GM12873 (cell line): ENCODE data around the gene AQP6.

Experiments used
- CTCF ChIP-seq: IDR thresholded peaks from 2 replicates; pipeline ENCODE4 v1.5.1; 2012; ENCODE audit warnings: low read depth, mild to moderate bottlenecking, moderate library complexity, low read length, control low read depth; ENCODE audit not compliant: insufficient read depth; ENCODE audit errors: missing control alignments

Gene AQP6

GRCh38 chr12:49929581-49929980 lies 43.2 kb upstream of the AQP6 start:
- TF ChIP-seq CTCF = no peak

- TF ChIP-seq CTCF = no peak
Measured at GRCh38 chr12:49930515-49931288, 42.0 kb upstream of the AQP6 start.

GRCh38 chr12:49932023-49932422 lies 40.7 kb upstream of the AQP6 start:
- no peak for TF ChIP-seq CTCF

GRCh38 chr12:49932533-49933130 lies 40.1 kb upstream of the AQP6 start:
- TF ChIP-seq CTCF = no peak

- TF ChIP-seq CTCF = no peak
Measured at GRCh38 chr12:49933796-49934195, 39.0 kb upstream of the AQP6 start.

GRCh38 chr12:49934505-49934904 lies 38.2 kb upstream of the AQP6 start:
- no peak for TF ChIP-seq CTCF

- TF ChIP-seq CTCF = no peak
Measured at GRCh38 chr12:49936925-49937324, 35.8 kb upstream of the AQP6 start.
